ENCODE results near the gene USH1C.
A peak's percentile ranks its signal among the peaks of the same experiment; 100 is the strongest.

The USH1C gene

DNA sequence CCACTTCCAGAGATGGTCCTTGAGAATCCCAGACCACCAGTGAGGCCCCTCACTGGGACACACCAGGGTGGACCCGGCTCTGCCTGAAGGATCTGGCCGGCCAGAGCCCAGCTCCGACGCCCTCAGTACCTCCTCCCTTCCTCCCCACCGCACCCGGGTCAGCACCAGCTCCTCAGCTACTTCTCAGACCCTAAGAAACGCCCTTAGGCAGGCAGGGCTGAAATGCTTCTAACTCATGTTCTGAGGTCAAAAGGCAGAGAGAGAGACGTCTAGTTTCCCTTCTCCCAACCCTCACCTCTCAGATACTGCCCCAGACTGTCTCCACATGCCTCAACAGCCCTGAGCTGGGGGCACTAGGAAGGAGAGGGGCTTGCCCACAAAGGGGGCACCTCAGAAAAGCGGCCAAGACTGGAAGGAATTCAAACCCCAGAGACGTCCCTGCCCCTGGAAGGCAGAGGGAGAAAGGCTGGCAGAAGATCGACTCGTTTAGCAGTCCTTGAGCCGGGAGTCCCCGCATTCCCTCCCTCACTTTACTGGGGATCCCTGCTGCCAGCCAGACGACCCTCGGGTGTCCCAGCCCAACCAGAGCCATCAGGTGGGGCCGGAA is 539 bp downstream of the USH1C start:
- DNase-seq = no peak

DNA sequence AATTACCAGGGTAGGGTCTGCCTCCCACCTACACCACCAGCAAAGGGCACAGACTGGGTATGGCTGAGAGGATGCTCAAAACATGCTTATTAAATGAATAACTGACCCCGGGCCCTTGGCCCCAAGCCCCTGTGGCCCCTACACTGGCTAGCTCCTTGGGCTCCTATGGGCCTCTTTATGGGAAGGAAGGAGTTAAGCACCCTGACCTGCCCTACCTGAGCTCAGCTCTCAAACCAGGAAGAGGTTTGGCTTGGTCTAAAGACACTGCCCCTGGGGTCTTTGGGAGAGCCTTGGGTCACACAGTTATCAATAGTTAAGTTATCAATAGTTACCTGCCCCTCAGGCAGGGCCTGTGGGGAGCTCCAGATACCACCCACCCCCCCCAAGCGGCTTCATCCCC is 1.2 kb downstream of the USH1C start:
- DNase-seq = no peak

DNA sequence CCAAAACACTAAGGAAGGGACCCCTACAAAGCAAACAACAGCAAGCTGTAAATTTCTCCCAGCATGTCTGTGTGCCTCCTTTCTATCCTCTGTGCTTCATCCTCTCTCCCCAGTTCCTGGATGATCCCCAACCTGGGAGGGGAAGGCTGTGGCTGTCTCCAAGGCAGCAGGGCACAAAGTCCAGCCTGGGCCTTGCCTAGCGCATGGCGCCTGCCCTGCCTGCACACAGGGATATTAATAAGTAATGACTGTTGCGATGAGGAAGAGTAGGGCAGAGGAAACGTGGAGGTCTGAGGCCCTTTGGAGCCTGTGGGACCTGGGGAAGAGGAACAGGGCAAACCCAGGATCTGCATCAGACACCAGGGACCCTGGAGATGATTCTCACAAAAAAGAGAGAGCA is 2.0 kb downstream of the USH1C start:
- no peak for DNase-seq

DNA sequence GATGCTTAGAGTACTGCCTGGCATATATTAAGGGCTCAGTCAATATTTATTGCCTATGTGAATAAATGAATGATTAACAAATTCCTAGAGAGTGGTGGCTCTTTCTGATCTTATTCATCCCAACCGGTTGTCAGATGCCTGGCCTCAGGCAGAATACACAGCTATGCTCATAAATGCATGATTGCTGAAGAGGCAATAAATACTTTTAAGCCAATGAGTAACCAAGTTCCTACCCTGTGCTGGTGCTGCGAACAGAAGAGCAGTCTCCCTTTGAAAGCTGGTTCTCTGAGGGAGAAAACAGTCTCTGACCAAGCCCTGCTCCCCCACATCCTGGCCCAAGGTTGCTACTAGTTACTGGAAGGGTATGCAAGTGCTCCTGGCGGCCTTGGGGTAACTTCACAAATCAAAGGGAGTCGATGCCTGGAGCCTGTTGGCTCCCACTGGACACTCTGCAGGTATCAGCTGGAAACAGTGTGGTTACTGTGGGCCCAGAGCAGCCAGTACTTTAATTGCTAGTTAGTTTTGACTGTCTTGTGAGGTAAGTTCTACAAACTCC is 2.8 kb downstream of the USH1C start:
- DNase-seq = no peak

DNA sequence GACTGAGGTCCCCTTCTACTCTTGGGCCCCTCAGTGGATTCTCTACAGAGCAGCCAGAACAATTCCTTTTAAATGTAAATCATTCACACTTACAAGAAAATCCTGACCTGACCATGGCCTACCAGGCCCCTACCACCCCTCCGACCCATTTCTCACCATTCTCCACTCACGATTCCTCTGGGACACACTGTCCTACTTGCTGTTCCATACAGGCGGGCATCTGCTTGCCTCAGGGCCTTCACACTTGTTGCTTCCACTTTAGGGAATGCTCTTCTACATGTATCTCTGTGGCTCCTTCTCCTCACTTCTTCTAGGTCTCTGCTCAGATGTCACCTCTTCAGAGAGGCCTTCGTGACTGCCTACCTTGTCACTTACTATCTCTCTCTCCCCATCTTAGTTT is 3.4 kb downstream of the USH1C start:
- DNase-seq = no peak

DNA sequence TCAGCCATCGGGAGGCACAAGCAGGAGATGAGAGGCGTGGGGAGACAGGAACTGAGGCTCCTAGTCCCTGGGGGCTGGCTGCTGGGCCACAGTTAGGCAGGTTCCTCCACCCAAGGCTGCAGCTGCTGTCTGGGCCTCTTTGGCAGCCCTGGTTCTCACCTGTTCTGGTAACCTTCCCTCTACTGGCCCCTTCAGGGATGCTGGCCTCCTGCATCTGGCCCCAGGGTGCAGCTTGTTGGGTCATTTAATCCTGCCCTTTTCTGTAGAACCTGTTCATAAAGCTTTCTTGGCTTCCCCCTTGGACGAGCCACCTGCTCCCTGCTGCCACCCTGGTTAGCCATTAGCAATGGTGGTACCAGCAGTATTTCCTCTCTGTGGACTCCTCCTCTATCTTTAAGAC is 5.5 kb downstream of the USH1C start:
- no peak for DNase-seq

DNA sequence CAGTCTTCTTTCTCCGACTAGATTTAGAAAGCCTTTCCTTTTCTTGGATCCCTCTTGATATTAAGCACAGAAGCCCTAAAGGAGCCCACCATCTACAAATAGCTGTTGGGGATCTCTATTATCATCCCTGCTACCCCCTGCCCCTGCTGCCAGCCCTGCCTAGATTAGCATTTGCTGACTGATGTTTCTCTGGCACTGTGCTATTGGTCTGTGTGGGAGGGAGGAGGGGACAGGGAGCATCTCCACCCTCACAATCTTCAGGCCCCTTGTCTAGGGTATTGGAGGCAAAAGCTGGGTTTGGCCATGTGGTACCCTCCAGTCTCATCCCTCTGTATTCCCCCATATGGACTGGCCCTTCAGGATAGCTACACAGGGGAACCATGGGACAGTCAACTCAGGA is 6.2 kb downstream of the USH1C start:
- DNase-seq = no peak

DNA sequence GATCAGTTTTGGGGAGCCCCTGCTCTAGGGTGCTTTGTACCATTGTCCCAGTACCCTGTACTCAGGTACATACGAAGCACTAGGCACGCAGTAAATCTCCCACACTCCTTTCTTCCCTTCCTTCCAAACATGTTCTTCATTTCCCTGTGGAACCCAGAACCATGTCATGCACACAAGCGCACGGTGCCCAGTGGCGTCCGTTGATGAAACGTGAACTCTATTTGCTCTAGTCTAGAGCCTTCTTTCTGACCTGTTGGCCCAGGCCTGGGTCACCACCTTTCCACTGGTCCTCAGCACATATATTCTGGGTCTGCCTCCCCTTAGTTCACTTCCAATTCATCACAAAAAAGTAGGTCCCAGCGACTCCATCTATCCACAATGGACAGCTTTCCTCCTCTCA is 7.0 kb downstream of the USH1C start:
- DNase-seq = no peak

DNA sequence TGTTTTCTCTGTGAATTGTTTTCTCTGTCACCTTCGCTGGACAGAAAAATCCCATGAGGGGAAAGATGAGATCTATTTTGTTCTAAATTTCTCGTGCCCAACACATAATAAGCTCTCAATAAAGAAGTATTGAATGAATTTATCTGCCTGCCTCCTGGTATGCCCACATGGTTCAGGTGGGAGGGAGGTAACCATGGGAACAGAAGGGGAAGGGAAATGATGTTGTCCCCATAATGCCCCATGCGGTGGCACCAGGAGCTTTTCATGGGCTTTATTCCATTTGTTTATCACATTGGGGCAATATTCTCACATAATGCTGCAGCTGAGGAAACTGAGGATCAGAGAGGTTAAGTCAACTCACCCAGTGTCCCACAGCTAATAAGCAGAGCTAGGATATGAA is 8.7 kb downstream of the USH1C start:
- no peak for DNase-seq

DNA sequence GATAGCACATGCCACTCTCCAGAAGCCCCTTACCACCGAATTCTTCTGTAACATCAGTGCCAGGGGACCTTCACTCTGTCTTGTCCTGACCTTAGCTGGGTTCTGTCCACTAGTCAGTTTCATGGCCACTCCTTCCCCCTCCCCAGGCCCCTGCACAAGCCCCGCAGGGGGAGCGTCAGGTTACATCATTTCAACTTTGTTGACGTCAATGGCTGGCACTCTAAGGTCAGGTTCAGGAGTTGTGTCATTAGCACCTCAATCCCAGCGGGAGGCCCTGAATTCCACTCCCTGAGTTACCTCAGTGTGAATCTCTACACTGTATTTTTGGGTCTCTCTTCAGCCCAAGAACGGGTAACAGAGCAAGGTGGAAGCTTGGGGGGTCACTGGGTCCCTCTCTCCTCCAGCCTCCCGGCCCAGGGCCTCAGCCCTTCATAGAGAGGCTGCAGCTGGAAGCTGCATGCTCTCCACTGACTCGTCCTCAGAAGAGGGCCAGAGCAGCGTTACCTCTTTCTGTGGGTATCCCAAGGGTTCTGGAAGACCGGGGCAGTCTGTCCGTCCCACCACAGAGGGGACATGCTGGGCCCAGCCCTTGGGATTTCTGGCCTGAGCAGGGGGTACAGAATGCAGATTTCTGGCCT is 10.3 kb downstream of the USH1C start:
- DNase-seq = no peak

DNA sequence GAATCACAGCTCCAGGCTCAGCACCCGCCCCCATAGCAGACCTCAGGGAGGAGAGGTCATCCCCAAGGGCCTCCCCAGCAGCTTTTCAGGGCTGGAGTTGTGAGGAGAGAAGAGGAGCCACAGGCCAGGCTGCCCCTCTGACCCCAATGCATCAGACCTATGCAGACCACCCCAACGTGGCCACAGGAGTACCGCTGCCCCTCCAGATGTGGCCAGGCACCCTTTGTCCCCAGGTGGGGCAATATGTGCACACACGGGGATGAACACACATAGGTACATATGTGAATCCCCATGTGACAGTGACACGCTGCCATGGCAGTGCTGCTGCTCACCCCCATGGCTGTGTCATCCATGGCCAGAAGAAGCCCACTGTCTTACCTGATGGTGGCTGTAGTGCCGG is 10.9 kb downstream of the USH1C start:
- no peak for DNase-seq

DNA sequence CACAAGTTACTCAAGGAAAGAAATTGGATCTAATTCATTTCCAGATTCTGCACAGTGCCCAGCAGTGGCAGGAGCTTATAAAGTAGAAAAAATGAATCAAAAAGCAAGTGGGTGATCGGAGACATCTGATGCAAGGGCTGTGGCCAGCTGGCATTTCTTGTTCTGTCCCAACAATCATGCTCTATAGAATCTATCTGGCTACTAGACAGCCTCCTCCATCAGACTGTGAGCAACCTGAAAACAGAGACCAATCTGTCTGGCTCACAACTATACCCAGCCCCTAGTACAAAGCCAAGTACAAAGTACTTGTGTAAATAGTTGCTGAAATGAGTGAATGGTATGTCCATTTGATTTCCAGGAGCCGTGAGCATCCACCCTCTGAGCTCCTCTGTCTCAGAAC is 11.4 kb downstream of the USH1C start:
- no peak for DNase-seq

DNA sequence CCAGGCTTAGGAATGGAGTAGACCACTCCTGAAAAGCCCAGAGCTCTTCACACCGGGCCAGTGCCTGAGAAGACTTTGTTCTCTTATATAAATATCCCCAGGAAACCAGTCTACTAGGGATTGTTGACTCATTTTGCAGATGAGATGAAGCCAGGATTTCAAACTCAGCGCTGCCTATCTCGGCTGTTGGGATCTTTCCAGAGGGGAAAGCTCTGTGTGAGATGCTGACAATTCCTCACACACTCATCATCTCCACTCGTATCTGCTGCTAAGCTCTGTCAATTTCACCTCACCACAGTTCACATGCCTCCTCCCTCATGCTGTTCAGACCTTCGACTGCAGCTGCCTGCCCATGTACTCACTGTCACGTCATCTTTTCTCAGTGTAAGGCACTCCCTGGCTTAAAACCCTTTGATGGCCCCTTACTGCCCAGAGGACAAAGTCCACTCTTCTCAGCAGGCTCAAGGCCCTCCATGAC is 12.5 kb downstream of the USH1C start:
- no peak for DNase-seq

DNA sequence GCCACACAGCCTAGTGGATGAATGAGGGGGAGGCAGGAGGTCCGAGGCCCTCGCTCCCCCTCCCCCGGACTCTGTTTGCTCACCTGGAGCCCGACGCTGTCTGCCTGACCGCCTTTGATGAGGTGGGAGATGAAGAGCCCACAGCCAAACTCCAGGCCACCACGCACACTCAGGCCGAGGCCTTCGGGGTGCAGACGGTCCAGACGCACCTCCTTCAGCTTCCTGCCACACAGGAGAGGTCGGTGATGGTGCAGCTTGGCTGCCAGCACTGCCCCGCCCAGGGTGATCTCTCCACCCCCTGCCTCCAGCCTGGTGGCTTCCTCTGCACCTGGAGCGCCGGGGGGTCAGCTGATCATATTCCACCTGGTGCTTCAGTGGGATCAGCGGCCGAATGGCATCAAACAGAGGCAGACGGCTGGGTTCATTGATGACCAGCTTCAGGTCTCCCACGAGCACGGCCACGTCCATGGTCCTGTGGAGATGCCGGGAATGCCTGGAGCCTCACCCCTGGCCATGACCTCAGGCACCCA is 13.1 kb downstream of the USH1C start:
- DNase-seq = peak; percentile 28

DNA sequence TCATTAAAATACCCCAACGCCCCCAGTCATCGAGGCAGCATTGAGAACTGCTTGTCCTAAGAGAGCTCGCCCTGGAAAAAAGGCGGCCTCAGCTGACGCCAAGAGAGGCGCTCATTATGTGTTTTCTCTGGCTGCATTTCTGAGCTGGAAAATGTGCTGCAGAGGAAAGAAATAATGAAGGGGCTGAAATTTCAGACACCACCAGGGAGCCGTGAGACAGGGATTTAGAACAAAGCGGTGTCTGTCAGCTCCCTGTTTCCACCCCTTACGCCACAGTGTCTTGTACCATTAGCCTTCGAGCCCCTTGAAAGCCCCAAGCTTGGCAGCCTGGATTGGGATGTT is 14.4 kb downstream of the USH1C start:
- DNase-seq = no peak

DNA sequence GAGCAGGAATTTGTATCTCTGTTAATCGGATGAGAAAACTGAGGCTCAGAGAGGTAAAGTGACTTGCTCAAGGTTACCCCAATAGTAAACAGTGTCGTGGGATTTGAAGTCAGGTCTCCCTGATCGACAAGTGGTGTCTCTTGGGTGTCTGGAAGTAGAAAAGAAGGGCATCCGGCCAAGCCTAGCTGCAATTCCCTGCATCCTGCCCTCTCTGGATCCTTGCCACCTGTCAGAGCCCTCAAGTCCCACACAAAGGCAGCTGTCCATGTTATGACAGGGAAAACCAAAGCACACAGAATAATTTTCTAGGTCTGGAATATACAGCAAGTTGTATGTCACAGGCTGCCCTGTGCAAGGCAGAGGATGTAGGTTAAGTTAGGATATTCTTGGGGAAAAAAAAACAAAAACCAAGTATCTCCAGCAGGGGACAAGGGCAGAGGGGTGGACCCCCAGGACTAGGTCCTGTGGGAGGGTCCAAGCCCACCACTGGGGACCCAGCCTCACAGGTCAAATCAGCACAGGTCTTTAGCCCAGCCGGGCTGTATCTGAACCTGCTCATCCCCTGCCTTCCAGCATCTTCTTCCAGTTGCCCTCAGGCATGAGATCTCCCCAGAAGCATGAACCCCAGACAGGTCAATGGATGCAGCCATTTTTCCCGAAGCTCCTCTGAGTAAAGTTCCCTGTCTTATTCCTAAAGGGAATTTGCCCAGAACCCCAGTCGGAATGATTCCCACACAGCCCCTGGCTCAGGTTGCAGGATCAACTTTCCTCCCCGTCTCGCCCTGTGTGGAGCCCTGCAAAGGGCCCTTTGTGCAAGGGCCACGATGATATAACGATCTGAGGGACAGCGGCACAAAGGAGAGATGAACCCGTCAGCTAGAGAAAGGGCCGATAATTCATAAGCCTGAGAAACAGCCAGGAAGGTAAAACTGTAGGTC is 15.0 kb downstream of the USH1C start:
- peak; percentile 33 for DNase-seq

DNA sequence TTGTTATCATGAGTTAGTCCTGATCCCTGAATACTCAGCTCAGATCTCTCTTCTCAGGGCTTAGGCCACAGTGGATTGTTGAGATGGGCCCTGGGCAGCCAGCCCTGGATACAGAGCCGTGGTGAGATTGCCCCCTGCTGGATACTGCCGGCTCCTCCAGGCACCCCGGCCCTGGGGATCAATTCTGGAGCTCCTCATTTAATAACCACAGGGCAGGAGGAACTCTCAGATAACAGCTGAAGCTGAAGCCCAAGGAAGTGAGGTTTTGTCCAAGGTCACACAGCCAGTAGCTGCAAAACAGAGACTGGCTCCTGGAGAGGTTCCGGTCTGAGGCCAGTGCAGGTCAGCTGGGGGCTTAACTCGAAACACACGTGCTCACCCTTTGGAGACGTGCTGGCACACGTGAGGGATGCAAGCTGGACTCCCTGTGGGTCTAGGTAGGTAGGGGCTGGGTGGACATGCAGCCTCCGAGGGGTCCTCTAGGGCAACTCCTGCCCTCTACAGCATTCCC is 16.0 kb downstream of the USH1C start:
- peak; percentile 20 for DNase-seq

DNA sequence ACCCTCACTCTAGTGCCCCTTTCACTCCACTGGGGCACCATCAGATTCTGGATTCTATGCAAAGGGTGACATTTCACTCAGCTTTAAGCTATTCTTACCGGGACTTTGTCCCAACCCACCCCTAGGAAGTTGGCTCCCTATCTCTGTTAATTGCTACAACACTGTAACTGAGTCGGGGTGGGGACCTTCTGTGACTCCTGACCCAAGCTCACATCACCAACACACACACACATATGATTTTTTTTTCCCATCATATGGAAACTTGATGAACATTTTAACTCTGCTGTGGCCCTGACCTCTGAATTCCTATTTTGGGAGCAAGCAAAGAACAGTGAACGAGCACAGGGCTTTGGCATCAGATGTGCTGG is 16.6 kb downstream of the USH1C start:
- no peak for DNase-seq

DNA sequence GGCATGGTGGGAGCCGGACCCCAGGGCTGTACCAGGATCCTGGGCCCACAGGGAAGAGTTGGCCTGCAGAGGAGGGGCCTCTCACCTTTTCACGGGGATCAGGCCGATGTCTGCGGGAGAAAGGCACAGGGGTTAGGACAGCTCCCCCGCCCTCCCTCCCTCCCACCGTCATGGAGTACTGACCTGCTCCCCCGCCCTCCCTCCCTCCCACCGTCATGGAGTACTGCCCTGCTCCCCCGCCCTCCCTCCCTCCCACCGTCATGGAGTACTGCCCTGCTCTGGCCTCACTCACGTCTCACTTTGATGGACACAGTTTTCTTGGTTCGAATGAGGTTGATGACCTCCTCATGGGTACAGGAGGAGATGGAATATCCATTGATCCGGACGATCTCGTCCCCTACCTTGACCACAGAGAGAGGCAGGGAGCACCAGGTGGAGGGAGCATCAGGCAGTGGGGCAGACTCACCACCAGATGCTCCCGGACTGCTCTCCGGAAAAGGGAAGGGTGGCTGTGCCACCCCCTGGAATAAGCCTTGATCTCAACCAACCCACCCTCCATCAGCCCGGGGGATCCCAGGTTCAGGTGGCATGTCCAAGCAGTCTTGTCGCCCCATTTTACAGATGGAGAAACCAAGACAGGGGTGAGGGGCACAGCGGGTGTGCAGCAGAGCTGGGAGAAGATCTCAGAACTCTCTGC is 17.1 kb downstream of the USH1C start:
- no peak for DNase-seq

DNA sequence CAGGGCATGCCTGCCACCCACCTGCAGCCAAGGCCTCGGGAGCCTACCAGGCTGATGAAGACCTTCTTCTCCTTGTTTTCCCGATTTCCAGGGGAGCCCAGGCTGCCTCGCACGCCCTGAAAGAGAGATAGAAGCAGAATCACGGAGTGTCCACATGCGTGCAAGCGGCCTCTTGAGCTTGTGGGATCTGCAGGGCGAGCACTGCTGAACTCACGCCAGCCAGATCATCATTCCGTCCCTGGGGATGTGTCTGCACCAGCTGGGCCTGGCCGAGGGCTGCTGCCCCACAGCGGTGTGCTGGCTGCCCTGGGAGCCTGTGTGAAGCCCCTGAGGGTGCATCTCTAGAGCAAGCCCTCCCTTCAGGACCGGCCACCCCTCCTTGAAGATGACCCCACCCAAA is 17.9 kb downstream of the USH1C start:
- DNase-seq = no peak

DNA sequence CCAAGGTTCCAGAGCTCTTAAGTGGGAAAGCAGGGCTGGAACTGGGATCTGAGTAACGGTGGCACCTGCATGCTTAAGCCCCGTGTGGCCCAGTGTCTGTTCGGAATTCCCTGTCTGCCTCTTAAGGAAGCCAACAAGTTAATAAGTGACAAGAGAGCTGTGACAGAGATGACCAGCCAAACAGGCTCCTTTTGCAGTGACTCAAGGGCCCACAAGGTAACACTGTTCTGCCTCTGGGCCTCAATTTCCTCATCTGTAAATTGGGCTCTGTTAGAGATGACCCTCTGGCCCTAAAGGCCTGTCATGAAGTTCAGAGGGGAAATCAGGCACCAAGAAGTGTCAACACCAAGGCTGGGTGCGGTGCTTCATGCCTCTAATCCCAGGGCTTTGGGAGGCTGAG is 18.6 kb downstream of the USH1C start:
- DNase-seq = no peak

DNA sequence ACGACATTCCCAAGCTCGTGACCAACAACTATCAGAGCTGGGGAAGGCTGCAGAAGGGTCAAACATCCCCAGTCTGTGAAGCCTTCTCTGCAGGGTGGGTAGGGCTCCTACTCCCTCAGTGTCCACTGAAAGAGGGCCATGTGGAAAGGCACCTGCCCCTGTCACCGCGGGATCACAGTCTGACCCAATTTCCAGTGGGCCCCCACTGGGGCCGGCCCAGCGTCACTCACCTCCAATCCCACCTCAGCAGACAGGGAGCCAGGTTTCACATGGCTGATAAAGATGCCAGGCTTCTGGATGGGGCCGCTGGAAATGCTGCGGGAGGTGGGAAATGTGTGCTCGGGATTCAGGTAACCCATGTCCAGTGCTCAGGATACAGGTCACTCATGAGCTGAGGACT is 20.0 kb downstream of the USH1C start:
- no peak for DNase-seq

DNA sequence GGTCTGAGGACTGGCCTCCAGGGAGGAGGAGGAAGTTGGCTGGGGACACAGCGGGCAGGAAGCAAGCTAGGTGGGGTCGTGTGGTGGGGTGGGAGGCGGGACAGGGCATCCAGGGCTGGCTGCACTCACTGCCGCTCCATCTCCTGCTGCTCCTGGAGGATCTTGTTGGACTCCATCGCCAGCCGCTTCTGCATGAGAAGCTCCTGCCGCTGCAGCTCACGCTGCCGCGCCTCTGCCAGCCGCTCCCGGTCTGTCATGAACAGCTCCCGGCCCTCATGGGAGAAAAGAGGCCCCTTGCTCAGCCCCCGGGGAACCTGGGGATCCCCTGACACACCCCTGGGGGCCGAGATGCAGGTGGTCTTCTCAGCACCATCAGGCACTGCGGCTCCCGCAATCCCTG is 21.6 kb downstream of the USH1C start:
- DNase-seq = no peak
